ENCODE results near the gene SMYD3.

GRCh38 chr1:245856944-245857531, 650.0 kb downstream of the SMYD3 start:
- TF ChIP-seq CTCF (IDR thresholded peaks at IDR 0.05) (no peak), POLR2AphosphoS5 (IDR thresholded peaks at IDR 0.05; ENCODE audit: low read depth, low read length) (no peak), REST (IDR thresholded peaks at IDR 0.05; ENCODE audit: insufficient read depth in 1 of 2, low read depth in 2 of 2, low read length in 1 of 2) (no peak), SIN3A (IDR thresholded peaks at IDR 0.05; ENCODE audit: borderline replicate concordance, insufficient read depth, low read depth, low read length) (no peak), TCF7L2 (IDR thresholded peaks at IDR 0.05; ENCODE audit: low read depth, low read length) (no peak)

Data from Panc1 (cell line).